ENCODE measurements around the gene CARD14.

CARD14 gene

DNA sequence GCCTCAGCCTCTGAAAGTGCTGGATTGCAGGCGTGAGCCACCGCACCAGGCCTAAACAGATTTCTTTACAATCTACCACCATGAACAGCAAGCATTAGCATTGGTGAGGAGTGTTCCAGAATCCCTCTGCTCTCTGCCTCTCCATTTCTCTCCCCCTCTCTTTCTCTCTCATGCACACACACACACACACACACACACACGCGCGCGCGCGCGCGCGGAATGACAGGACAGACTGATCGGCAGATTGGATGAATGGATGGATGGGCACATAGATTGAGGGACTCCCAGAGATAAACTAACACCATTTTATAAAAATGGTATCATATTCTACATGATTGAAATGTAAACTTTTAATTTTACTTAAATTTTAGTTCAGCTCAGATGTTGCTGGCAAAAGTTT lies 3.3 kb downstream of the CARD14 start:
- TF ChIP-seq, protein P1, sequence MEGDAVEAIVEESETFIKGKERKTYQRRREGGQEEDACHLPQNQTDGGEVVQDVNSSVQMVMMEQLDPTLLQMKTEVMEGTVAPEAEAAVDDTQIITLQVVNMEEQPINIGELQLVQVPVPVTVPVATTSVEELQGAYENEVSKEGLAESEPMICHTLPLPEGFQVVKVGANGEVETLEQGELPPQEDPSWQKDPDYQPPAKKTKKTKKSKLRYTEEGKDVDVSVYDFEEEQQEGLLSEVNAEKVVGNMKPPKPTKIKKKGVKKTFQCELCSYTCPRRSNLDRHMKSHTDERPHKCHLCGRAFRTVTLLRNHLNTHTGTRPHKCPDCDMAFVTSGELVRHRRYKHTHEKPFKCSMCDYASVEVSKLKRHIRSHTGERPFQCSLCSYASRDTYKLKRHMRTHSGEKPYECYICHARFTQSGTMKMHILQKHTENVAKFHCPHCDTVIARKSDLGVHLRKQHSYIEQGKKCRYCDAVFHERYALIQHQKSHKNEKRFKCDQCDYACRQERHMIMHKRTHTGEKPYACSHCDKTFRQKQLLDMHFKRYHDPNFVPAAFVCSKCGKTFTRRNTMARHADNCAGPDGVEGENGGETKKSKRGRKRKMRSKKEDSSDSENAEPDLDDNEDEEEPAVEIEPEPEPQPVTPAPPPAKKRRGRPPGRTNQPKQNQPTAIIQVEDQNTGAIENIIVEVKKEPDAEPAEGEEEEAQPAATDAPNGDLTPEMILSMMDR (IDR thresholded peaks at IDR 0.05; ENCODE audit: control insufficient read depth, extremely low read depth, insufficient read depth) = no peak
- no peak overlapping the region for H3K4me3 ChIP-seq (ENCODE audit: low read depth, low read length)
- no peak for DNase-seq (ENCODE audit: low read depth)

DNA sequence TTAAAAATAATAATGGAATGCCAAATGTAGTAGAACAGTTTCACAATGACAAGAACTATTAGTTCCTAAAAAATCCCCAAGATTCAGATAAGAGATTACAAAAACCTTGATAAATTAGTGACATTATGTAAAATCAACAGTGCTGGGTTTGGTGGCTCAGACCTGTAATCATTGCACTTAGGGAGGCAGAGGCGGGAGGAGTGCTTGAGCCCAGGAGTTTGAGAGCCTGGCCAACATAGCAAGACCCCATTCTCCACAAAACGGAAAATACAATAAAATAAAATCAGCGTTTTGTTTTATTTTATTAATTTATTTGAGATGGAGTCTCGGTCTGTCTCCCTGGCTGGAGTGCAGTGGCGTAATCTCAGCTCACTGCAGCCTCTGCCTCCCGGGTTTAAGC lies 4.1 kb downstream of the CARD14 start:
- no peak for DNase-seq (ENCODE audit: low read depth)

DNA sequence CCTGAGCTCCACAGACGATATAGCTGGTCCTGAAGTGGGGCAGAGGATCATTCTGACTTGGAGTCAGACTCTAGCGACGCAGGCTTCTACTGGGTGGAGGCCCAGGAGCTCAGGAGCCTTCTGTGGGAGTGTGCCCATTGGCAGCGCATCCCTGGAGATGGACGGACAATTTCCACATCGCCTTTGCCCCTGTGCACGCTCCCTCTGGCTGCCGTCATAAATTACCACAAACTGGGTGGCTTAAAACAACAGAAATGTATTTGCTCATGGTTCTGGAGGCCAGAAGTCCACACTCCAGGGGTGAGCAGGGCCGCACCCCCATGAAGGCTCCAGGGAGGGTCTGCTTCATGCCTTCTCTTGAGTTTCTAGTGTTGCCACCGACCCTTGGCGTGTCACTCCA lies 6.9 kb downstream of the CARD14 start:
- DNase-seq (ENCODE audit: low read depth) = no peak

More for the DNA sequence above, 4.1 kb downstream of the CARD14 start:
- no peak overlapping the region for H3K4me3 ChIP-seq (ENCODE audit: low read depth, low read length)
- TF ChIP-seq, protein P1 (IDR thresholded peaks at IDR 0.05; ENCODE audit: control insufficient read depth, extremely low read depth, insufficient read depth) = no peak

DNA sequence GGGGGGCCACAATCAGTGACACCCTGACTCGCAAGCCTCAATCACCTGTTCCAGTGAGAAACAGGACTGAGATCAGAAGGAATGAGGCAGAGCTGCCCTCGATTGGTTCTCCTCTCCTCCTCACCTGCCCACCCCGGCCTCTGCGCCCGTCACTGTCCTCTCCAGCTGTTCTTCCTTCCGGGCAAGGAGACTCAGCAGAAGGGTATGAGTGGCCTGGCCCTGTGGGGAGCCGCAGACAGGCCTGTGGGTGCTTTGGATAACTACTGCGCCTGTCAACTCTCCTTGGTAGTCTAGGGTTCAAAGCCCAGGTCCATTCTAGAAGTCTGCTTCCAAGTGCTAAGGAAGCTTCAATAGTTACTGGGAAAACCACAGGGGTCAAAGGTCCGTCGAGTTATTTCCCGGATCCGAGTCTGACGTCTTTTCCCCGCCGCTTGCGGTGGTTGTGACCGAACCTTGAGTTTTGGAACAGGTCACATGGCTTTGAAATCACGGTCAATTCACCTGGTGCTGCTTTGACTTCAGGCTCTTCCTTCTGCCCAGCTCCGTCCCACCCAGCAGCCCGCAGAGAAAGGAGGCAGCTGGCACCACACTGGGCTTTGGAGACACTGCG lies 8.3 kb downstream of the CARD14 start:
- no peak for DNase-seq (ENCODE audit: low read depth)
- TF ChIP-seq, protein P1 (IDR thresholded peaks at IDR 0.05; ENCODE audit: control insufficient read depth, extremely low read depth, insufficient read depth) = no peak
- no peak overlapping the region for H3K4me3 ChIP-seq (ENCODE audit: low read depth, low read length)

More for the DNA sequence above, 6.9 kb downstream of the CARD14 start:
- TF ChIP-seq, protein P1 (IDR thresholded peaks at IDR 0.05; ENCODE audit: control insufficient read depth, extremely low read depth, insufficient read depth) = no peak
- H3K4me3 ChIP-seq (ENCODE audit: low read depth, low read length) = no peak overlapping the region

DNA sequence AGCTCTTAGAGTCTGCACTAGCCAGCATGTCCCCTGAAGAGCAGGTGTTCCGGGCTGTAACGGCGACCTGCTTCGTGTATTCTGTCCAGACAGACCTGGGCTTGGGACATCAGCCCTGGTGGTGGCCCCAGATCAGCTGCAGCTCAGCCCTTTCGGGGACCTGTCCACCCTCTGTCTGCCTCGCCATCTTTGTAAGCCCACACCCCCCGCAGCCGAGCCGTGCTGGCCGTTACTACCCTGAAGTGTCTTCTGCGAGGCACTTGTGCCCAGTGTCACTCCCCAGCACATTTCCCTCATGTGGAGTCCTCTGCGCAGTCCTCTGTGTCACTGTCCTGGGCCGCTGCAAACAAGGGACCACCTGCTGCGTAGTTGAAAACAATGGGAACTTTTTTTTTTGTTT lies 10.4 kb downstream of the CARD14 start:
- no peak for DNase-seq (ENCODE audit: low read depth)
- TF ChIP-seq, protein P1 (IDR thresholded peaks at IDR 0.05; ENCODE audit: control insufficient read depth, extremely low read depth, insufficient read depth) = no peak

DNA sequence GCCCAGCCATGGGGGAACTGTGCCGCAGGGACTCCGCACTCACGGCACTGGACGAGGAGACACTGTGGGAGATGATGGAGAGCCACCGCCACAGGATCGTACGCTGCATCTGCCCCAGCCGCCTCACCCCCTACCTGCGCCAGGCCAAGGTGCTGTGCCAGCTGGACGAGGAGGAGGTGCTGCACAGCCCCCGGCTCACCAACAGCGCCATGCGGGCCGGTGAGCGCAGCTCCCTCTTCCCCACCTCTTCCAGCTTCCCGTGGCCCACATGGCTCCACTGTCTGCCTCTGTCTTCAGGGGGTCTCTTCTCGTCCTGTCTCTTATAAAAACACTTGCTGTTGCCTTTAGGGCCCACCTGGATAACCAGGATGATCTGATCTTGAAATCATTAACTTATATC lies 11.6 kb downstream of the CARD14 start:
- TF ChIP-seq, protein P1 (IDR thresholded peaks at IDR 0.05; ENCODE audit: control insufficient read depth, extremely low read depth, insufficient read depth) = no peak
- H3K4me3 ChIP-seq (ENCODE audit: low read depth, low read length) = no peak overlapping the region
- DNase-seq (ENCODE audit: low read depth) = no peak

More for the DNA sequence above, 10.4 kb downstream of the CARD14 start:
- no peak overlapping the region for H3K4me3 ChIP-seq (ENCODE audit: low read depth, low read length)

Measured in LNCaP clone FGC (cell line).